Fibroblast of lung (primary cell): ENCODE results near the gene DKK1.

Experiments used
- EZH2 ChIP-seq: IDR thresholded peaks from 2 replicates; pipeline ENCODE4 v1.5.1; 2012; ENCODE audit warnings: low read length, control low read depth, mild to moderate bottlenecking; ENCODE audit errors: missing control alignments
- TF ChIP-seq, protein P1 (sequence below), 2 donors: IDR thresholded peaks in 1 of 2; conservative IDR thresholded peaks in 1 of 2; 1 replicate in 1 of 2; 2 replicates in 1 of 2; pipeline ENCODE4 v1.5.1; 2011 to 2012; ENCODE audit warnings: low read length in 2 of 2, control low read depth in 1 of 2, inconsistent platforms in 1 of 2, low read depth in 1 of 2, mild to moderate bottlenecking in 1 of 2

- no peak for TF ChIP-seq EZH2
- TF ChIP-seq, protein P1, sequence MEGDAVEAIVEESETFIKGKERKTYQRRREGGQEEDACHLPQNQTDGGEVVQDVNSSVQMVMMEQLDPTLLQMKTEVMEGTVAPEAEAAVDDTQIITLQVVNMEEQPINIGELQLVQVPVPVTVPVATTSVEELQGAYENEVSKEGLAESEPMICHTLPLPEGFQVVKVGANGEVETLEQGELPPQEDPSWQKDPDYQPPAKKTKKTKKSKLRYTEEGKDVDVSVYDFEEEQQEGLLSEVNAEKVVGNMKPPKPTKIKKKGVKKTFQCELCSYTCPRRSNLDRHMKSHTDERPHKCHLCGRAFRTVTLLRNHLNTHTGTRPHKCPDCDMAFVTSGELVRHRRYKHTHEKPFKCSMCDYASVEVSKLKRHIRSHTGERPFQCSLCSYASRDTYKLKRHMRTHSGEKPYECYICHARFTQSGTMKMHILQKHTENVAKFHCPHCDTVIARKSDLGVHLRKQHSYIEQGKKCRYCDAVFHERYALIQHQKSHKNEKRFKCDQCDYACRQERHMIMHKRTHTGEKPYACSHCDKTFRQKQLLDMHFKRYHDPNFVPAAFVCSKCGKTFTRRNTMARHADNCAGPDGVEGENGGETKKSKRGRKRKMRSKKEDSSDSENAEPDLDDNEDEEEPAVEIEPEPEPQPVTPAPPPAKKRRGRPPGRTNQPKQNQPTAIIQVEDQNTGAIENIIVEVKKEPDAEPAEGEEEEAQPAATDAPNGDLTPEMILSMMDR (conservative IDR thresholded peaks at IDR 0.05 in 1 of 2, IDR thresholded peaks at IDR 0.05 in 1 of 2; ENCODE audit: low read depth in 1 of 2, low read length in 2 of 2), result no peak
Observed at GRCh38 chr10:52319926-52320325, 5.8 kb downstream of the DKK1 start.
